ENCODE results near the gene ADCY9.

GRCh38 chr16:4092547-4093265 lies 23.5 kb downstream of the ADCY9 start:
- TF ChIP-seq PHF8 (IDR thresholded peaks at IDR 0.05; ENCODE audit: borderline replicate concordance, low read depth) (no peak), POLR2A (IDR thresholded peaks at IDR 0.05; ENCODE audit: low read length) (no peak), REST (IDR thresholded peaks at IDR 0.05) (no peak), ELK1 (IDR thresholded peaks at IDR 0.05; ENCODE audit: low read depth, low read length) (no peak), POLR2AphosphoS2 (conservative IDR thresholded peaks at IDR 0.05; ENCODE audit: low read length) (no peak), HDAC2 (IDR thresholded peaks at IDR 0.05) (no peak)
- TF ChIP-seq, protein P1, sequence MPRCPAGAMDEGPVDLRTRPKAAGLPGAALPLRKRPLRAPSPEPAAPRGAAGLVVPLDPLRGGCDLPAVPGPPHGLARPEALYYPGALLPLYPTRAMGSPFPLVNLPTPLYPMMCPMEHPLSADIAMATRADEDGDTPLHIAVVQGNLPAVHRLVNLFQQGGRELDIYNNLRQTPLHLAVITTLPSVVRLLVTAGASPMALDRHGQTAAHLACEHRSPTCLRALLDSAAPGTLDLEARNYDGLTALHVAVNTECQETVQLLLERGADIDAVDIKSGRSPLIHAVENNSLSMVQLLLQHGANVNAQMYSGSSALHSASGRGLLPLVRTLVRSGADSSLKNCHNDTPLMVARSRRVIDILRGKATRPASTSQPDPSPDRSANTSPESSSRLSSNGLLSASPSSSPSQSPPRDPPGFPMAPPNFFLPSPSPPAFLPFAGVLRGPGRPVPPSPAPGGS (IDR thresholded peaks at IDR 0.05), result no peak

Measured in A549 (cell line).